GM18498 (cell line): ENCODE measurements around the gene ZNF513.
"Not testable (repeated sequence)": the region's sequence is repeated elsewhere in the genome, so short reads cannot be mapped to it uniquely, and the experiment has no call there.

Experiments
- ATAC-seq: cut with Tn5 transposase; IDR thresholded peaks from one replicate; pipeline ENCODE4 v1.9.1; 2021; ENCODE audit warnings: mild to moderate bottlenecking, moderate library complexity; ENCODE audit not compliant: unreplicated experiment

Gene ZNF513, protein sequence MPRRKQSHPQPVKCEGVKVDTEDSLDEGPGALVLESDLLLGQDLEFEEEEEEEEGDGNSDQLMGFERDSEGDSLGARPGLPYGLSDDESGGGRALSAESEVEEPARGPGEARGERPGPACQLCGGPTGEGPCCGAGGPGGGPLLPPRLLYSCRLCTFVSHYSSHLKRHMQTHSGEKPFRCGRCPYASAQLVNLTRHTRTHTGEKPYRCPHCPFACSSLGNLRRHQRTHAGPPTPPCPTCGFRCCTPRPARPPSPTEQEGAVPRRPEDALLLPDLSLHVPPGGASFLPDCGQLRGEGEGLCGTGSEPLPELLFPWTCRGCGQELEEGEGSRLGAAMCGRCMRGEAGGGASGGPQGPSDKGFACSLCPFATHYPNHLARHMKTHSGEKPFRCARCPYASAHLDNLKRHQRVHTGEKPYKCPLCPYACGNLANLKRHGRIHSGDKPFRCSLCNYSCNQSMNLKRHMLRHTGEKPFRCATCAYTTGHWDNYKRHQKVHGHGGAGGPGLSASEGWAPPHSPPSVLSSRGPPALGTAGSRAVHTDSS

DNA sequence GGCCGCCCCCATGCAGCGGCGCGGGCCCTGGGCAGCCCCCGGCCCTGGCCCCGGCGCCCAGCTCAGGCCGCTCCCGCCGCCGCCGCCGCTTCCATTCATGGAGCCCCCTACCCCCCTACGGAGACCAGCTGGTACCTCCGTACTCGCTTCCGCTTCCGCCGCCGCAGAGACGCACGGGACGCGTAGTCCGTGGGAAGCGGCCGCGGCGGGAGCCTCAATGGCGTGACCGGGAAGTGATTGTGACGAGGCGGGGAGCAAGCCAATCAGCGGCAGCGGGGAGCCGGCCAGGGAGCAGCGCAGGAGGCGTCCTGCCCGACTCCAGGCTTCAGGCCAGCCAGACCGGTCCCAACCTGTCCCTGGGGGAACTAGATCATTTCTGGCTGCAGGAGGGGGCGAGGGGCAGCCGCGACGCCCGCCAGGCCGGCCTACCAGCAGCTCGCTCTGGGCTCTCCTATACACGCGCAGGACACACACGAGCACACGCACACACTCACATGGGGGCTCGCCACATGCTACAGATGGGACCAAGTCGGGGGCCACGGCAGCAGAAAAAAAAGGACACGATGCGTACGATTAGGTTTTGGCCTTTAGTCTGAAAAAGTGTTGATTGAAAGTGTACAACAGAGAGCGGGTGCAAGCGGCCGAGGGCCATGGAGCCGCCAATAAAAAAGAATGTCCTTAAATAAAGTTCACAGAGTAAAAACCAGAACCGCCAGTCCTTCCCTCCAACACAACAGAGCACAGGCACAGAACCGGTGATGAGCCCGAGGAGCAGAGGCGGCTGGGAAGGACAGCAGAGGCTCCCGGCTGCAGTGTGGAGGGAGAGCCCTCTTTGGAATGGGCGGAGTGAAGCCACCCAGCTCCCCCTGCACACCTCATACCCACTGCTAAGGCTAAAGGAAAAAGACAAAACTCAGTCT is at the start of gene ZNF513:
ZNF513 (minus strand) TSS at position 109 of the 920 bp plus-strand sequence. CDS start 208 bp downstream, outside the sequence.
- peak; percentile 82 for ATAC-seq

DNA sequence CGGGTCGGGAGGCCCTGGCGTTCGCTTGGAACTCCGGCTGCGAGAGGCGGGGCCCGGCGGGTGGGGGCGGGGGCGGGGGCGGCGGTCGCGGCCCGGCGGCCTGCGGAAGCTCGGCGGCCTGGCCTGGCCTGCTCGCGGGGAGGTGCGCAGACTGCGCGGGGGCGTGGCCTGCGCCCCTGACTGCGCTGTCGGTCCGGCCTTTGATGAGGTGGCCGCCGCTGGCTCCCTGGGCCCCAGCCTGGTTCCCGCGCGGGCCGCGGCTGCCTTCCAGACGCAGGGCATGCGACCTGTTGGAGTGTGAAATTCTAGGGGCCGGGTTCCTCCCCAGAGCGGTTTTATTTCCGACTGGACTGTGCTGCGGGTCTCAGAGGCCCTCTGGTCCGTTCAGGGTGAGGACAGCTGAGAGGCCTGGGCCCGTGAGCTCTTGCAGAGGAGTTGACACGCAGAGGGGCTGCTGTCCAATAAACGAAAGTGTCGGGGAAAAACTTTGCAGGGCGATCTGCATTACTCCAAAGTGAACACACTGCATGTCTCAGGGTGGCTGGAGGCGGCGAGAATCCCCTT is 48.5 kb upstream of the ZNF513 start:
- ATAC-seq = peak; percentile 76

DNA sequence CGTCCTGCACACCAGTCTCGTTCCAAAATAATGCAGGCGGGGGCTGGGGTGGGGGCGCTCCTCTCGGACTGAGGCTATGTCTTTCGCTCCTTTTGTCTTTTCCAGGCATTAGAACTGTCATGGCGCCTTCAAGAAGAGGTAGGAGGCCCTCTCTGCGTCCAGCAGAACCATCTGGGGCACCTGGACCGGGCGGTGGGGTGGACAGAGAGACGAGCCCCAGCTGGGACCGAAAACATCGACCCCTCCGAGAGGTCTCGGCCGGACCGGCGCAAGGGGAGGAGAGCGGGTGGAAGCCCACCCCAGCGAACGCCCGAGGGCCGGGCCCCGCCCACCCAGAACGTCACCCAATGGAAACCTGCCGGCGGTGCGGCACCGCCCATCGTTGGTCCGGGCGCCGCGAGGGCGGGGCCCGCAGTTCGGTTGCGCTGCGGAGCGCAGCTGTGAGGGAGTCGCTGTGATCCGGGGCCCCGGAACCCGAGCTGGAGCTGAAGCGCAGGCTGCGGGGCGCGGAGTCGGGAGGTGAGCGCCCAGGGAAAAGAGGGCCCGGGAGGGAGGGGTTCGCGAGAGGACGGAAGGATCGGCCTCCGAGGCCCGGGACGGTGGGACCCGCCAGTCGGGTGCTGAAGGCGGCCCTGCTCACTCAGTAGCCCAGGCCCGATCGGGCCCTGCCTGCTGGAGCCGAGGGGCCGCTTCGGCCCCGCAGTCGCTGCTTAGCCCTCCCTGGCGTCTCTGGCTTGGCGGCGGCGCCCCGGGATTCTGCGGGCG is 47.9 kb upstream of the ZNF513 start, which contains the start of gene NRBP1:
NRBP1 (plus strand) TSS at position 419 of the 765 bp plus-strand sequence. CDS start 4,643 bp downstream, outside the sequence.
- peak; percentile 90 for ATAC-seq

DNA sequence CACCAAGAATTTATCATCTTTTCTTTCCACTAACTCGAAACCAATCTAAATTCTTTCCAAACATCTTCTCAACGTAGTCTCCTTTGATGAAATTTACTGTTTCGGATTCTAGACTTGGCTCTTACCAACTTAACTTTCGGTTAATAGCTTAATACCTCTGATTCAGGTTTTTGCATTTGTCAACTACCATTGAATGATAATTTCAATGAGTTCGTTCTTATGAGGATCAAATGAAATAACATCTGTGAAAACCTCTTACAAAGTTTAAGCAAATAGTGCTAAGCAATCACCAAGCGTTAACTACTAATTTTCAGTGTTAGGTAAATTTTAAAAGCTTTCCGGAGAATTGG is 47.3 kb upstream of the ZNF513 start:
- ATAC-seq = no peak

DNA sequence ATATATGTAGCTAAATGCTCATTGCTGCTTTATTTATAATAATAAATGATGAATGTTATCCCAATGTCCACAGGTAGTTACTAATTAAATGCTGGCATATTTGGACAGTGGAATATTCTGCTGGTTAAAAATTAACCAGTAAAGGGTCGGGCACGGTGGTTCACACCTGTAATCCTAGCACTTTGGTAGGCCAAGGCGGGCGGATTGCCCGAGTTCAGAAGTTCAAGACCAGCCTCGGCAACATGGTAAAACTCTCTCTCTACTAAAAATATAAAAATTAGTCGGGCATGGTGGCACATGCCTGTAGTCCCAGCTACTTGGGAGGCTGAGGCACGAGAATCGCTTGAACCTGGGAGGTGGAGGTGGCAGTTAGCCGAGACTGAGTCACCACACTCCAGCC is 44.5 kb upstream of the ZNF513 start:
- ATAC-seq = not testable (repeated sequence)

DNA sequence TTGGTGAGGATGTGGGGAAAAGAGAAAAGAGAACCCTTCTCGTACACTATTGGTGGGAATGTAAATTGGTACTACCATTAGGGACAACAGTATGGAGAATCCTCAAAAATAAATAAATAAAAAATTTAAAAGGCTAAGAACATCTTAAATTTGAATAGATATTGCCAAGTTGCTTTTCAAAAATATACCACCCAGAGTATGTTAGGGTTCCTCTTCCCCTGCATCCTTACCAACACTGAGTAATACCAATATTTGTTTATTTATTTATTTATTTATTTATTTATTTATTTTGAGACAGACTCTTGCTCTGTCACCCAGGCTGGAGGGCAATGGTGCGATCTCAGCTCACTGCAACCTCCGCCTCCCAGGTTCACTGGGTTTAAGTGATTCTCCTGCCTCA is 42.4 kb upstream of the ZNF513 start:
- ATAC-seq = no peak

DNA sequence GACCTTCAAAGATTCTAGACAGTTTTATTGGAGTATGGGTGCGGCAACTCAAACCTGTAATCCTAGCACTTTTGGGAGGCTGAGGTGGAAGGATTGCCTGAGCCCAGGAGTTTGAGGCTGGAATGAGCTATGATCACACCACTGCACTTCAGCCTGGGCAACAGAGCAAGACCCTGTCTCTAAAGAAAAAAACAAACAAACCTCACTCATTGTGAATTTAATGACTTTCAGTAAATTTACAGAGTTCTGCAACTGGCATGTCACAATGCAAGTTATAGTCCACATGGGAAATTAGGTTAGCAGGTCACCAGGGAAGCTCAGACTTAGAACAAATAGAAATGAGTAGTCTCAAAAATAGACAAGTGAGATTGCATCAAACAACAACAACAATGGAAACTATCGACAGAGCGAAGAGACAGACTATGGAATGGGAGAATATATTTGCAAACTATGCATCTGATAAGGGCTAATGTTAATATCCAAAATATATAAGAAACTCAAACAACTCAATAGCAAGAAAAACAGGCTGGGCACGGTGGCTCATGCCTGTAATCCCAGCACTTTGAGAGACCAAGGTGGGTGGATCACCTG is 41.2 kb upstream of the ZNF513 start:
- no peak for ATAC-seq

DNA sequence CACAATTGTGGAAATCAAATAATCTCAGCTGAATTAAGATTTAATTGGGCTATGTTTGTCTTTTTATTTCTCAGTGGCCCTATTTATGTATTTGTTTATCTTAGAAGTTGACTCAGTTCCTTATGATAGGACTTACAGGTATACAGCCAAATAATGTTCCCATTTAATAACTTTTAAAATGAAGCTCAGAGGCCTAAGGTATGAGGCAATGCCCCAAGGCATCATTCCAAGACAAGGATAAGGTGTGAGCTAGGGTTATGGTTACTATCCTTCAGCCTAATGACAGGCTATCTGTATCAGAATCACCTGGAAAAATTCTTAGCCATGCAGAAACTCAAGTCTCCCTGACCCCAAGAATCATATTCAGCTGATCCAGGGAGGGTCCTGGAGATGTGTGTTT is 40.5 kb upstream of the ZNF513 start:
- ATAC-seq = no peak

DNA sequence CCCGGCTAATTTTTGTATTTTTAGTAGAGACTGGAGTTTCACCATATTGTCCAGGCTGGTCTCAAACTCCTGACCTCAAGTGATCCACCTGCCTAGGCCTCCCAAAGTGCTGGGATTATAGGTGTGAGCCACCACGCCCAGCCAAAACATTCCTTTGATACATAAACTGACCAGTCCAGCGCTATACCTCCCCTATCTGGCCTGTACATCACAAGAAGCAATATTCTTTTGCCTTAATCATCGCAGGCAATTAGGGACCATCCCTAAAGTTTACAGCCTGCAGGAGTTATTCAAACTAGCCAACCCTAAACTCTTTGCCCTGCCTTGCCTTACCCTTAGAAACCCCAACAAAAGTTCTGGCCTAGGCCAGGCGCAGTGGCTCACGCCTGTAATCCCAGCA is 35.6 kb upstream of the ZNF513 start:
- ATAC-seq = no peak

DNA sequence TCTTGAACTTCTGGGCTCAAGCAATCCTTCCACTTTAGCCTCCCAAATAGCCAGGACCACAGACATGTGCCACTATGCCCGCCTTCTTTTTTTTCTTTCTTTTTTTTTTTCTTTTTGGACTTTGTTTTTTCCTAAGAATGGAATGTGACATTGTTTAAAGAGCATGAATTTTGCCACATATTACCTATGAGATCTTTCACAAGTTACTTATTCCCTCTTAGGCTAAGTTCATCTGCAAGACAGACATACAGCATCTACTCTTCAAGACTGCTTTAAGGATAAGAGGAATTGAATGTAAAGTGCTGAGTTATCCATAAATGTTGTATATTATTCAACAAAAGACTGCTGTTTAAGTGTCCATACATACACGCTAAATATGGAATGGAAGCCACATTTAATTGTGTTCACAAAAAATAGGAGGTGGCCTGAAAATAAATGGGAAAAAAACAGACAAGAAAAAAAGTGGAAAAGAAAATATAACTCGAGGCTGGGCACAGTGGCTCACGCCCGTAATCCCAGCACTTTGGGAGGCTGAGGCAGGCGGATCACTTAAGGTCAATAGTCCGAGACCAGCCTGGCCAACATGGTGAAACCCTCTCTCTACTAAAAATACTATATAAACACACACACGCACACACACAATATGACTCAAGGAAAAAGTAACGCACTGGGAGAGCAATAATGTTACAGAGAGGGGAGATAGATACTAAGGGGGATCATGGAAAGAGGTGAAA is 32.1 kb upstream of the ZNF513 start:
- ATAC-seq = no peak

DNA sequence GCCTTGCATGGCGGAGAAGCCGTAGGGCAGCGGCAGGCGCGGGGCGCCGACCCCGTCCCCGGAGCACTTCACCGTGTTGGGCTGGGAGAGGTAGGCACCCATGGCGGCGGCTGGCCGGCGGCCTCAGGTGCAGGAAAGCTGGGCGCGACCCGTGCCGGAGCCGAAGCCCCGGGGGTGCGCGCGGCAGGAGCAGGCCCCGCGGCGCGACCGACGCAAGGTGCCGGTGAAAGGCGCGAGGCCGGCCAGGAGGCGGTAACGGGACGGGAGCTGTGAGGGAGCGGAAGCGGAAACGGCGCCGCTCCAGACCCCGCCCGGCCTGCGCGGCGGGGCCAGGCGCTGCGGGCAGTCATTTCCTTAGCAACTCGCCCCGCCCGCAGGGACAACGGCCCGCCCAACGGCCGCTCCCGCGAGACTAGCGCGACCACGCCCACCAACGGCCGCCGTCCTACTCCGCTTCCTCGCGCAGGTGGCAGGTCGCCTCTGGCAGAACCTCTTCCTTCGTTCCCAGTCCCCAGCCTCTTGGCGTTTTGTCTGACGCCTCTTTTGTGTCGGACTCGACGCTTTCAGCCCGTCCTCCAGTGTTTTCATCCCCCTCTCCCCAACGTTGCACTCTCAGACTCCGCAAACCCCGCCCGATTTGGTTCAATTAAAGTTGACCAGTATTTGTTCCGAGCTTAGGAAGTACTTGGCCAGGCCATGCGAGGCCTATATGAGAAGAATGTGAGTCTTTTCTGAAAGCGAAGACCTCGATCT is 29.0 kb upstream of the ZNF513 start, which contains the start of gene PPM1G:
PPM1G (minus strand) TSS at position 271 of the 753 bp plus-strand sequence; CDS start at position 102, 169 bp downstream.
- ATAC-seq = peak; percentile 98

DNA sequence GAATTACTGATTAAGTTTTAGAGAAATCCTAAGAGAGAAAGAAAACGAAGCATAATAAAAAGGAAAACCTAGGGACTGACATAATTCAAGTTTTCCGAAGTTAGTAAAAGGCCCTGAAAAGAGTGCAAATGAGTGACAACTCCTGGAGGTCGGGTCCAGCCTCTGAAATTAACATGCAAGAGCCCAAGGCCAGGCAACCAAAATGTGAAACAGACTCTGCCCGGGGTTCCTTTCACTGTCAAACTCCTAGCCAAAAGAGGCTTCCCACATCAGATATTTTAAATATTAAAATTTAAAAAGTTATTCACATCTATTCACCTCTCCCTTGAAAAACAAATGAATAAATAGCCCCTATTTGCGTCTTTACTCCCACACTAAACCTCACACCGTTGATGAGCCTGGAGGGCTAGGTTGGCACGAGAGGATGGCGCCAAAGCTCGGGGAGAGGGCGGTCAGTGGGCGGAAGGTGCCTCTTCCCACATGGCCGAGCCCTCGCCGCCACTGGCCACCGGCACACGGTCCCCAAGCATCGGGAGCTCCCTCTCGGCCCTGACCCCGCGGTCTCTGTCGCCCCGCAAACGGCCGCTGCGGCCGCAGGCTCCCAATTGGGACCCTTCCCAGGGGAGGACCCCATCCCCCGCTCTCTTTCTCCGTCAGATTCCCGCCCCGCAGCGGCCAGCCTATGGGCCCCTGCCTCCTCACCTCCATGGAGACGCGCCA is 28.2 kb upstream of the ZNF513 start:
- peak; percentile 27 for ATAC-seq

DNA sequence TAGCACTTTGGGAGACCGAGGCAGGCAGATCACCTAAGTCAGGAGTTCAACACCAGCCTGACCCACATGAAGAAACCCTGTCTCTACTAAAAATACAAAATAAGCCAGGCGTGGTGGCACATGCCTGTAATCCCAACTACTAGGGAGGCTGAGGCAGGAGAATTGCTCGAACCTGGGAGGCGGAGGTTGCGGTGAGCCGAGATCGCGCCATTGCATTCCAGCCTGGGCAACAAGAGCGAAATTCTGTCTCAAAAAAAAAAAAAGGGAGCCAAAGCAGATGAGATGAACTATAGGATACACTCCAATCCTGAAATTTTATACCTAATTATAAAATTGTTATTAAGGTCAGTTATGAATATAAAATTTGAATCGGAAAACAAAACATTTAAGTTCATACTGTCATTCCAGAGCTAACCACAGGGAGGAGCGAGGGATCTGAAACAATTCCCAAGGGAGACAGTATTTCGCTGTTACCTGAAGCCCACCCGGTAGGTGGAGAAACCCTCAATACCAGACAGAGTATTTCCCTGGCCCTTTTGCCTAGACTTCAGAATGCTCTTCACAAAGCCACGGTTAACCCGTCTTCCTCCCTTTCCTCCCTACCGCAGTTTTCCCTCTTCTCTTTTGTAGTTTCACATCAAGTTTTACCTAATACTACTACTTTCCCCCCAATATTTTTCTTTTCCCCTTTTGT is 27.4 kb upstream of the ZNF513 start:
- no peak for ATAC-seq

DNA sequence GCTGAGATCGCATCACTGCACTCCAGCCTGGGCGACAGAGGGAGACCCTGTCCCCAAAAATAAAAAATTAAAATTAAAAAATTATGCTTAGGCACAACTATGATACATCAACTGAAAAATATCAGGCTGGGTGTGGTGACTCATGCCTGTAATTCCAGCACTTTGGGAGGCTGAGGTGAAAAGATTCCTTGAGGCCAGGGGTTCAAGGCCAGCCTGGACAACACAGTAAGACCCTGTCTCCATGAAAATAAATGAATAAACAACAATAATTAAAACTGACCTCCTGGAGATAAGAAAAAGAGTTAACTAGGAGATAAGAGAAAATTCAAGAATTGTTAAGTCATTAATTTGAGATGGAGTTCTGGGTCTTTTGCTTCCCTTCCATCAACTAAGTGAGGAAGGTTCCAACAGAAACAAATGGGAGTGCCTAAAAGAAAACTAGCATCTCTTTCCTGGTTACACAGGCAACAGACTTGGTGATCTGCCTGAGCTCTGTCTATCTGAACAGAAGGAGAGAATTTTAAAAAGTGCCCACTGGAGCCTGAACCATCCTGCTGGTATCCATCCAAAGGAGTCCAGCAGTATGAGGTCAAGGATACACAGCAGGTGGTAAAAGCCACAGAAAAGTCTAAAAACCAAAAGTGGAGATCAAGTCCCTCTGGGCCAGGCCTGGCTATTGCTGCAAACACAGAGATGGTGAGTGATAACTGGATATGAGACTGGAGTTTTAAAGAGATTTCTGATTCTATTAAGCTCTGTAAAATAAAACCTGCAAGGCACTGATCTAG is 20.0 kb upstream of the ZNF513 start:
- no peak for ATAC-seq

DNA sequence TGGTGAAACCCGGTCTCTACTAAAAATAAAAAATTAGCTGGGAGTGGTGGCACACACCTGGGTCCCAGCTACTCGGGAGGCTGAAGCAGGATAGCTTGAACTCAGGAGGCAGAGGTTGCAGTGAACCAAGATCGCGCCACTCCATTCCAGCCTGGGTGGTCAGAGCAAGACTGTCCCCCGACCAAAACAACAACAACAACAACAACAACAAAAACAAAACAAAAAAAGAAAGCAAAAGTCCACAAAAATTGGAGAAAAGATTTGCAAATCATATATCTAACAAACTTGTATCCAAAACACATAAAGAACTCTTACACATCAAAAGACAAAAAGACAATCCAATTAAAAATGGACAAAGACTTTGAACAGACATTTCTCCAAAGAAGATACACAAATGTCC is 18.4 kb upstream of the ZNF513 start:
- ATAC-seq = no peak

DNA sequence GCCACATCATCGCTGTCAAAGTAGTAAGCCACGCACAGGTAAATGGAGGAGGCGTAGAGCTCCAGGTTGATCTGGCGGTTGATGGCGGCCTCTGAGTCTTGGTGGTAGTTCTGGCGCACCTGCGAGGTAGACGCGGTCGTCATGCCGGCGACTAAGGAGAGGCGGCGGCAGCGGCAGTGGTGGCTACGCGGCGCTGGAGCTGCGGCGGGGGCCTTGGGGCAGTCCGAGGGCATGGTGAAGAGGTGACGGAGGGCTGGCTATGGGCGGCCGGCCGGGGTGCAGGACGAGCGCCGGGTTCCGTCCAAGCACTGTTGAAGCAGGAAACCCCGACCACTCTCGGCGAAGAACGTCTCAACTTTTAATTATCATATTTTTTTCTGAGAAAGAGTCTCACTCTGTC is 12.7 kb upstream of the ZNF513 start:
- no peak for ATAC-seq
